HepG2 (cell line): ENCODE data around the gene PKP3. TPM values are rescaled to one million over a fixed set of nuclear protein-coding genes. Genes with fewer than 3 reads are reported as not detected.
A peak's percentile ranks its signal among the peaks of the same experiment; 100 is the strongest.

Source experiments
- ARID3A ChIP-seq: IDR thresholded peaks from 2 replicates; pipeline ENCODE4 v1.6.1; 2012; ENCODE audit warnings: low read depth, low read length, improper control_type of control experiment
- DNMT3B ChIP-seq: conservative IDR thresholded peaks from 2 replicates; pipeline ENCODE4 v1.6.1; 2016; ENCODE audit warnings: missing biosample characterization, control low read depth
- FOXA3 ChIP-seq: IDR thresholded peaks from 2 replicates; pipeline ENCODE4 v1.6.1; 2016; ENCODE audit warnings: missing genetic modification reagents, missing compliant biosample characterization
- HNRNPL ChIP-seq: fragments of 200-400 bp; formaldehyde crosslinking; IDR thresholded peaks from 2 replicates; pipeline ENCODE4 v1.6.1; 2017; ENCODE audit warnings: mild to moderate bottlenecking, low read depth, low read length
- ISX ChIP-seq: sonication (generic); formaldehyde crosslinking; conservative IDR thresholded peaks from 2 replicates; pipeline ENCODE4 v1.5.0; 2020; ENCODE audit warnings: missing genetic modification reagents
- KDM4B ChIP-seq: sonication (generic); formaldehyde crosslinking; IDR thresholded peaks from 2 replicates; pipeline ENCODE4 v1.4.0; 2020; ENCODE audit warnings: missing genetic modification reagents
- MLLT10 ChIP-seq: sonication (generic); formaldehyde crosslinking; IDR thresholded peaks from 2 replicates; pipeline ENCODE4 v1.4.0; 2020; ENCODE audit warnings: missing genetic modification reagents
- NFATC3 ChIP-seq: sonication (generic); formaldehyde crosslinking; IDR thresholded peaks from 2 replicates; pipeline ENCODE4 v1.5.1; 2020; ENCODE audit warnings: mild to moderate bottlenecking, missing genetic modification reagents
- NR2C2 ChIP-seq: sonication (generic); formaldehyde crosslinking; IDR thresholded peaks from 2 replicates; pipeline ENCODE4 v1.4.0; 2020; ENCODE audit warnings: missing genetic modification reagents, mild to moderate bottlenecking, moderate library complexity, borderline replicate concordance
- PPARG ChIP-seq: conservative IDR thresholded peaks from 2 replicates; pipeline ENCODE4 v1.6.1; 2016; ENCODE audit warnings: missing biosample characterization, missing genetic modification reagents
- RFXAP ChIP-seq: sonication (generic); formaldehyde crosslinking; IDR thresholded peaks from 2 replicates; pipeline ENCODE4 v1.4.0; 2020; ENCODE audit warnings: missing genetic modification reagents, borderline replicate concordance
- SALL2 ChIP-seq: sonication (generic); formaldehyde crosslinking; IDR thresholded peaks from 2 replicates; pipeline ENCODE4 v1.8.1; 2023; ENCODE audit warnings: mild to moderate bottlenecking, missing genetic modification reagents, inconsistent platforms
- SMARCE1 ChIP-seq: fragments of 450-650 bp; IDR thresholded peaks from 2 replicates; pipeline ENCODE4 v1.6.1; 2017; ENCODE audit warnings: borderline replicate concordance
- THAP11 ChIP-seq: IDR thresholded peaks from 2 replicates; pipeline ENCODE4 v1.6.1; 2016; ENCODE audit warnings: missing biosample characterization, missing genetic modification reagents
- ZNF205 ChIP-seq: IDR thresholded peaks from 2 replicates; pipeline ENCODE4 v1.6.1; 2018; ENCODE audit warnings: missing biosample characterization, missing genetic modification reagents
- ZNF329 ChIP-seq: sonication (generic); formaldehyde crosslinking; IDR thresholded peaks from 2 replicates; pipeline ENCODE4 v1.9.0; 2021; ENCODE audit warnings: low read depth, mild to moderate bottlenecking, missing genetic modification reagents
- ZNF512 ChIP-seq: sonication (generic); formaldehyde crosslinking; IDR thresholded peaks from 2 replicates; pipeline ENCODE4 v1.4.0; 2020; ENCODE audit warnings: mild to moderate bottlenecking, missing genetic modification reagents
- ZSCAN31 ChIP-seq: sonication (generic); formaldehyde crosslinking; IDR thresholded peaks from 2 replicates; pipeline ENCODE4 v1.5.0; 2020; ENCODE audit warnings: low read depth, mild to moderate bottlenecking, missing genetic modification reagents
- polyA plus RNA-seq, 8 experiments: library from polyadenylated mRNA; depleted of rRNA in 3 of 8; stranded (reverse) in 7 of 8; unstranded in 1 of 8; fragments of >200 nt; fragmentation: Illumina TruSeq in 4 of 8; extraction: Trizol in 4 of 8; gene quantifications; 2 replicates each; pipeline versions ENCODE4 v1.2.1 to v1.2.3, GENCODE V29; 2011 to 2016; ENCODE audit warnings: low read depth in 4 of 8, missing spikeins in 1 of 8, mixed read lengths in 1 of 8; ENCODE audit not compliant: insufficient read depth in 1 of 8
- total RNA-seq, 5 experiments: library from RNA; depleted of rRNA; stranded (reverse); fragments of >200 nt; fragmentation: Illumina TruSeq; extraction: Trizol; gene quantifications; 2 replicates each; pipeline ENCODE4 v1.2.3, GENCODE V29; 2016; ENCODE audit warnings: low read depth in 1 of 5
- TF ChIP-seq, protein P1 (sequence below): sonication (generic); formaldehyde crosslinking; IDR thresholded peaks from 2 replicates; pipeline ENCODE4 v1.4.0; 2020; ENCODE audit warnings: missing genetic modification reagents
- TF ChIP-seq, protein P2 (sequence below): sonication (generic); IDR thresholded peaks from 2 replicates; pipeline ENCODE4 v1.6.1; 2016; ENCODE audit warnings: low read depth, borderline replicate concordance

The PKP3 gene
- total and polyA plus RNA-seq, 2 of the 13 experiments (the other 11 are each of a cell fraction or from before 2014, with no cell fraction given), result 18.0 to 28.7 TPM

DNA sequence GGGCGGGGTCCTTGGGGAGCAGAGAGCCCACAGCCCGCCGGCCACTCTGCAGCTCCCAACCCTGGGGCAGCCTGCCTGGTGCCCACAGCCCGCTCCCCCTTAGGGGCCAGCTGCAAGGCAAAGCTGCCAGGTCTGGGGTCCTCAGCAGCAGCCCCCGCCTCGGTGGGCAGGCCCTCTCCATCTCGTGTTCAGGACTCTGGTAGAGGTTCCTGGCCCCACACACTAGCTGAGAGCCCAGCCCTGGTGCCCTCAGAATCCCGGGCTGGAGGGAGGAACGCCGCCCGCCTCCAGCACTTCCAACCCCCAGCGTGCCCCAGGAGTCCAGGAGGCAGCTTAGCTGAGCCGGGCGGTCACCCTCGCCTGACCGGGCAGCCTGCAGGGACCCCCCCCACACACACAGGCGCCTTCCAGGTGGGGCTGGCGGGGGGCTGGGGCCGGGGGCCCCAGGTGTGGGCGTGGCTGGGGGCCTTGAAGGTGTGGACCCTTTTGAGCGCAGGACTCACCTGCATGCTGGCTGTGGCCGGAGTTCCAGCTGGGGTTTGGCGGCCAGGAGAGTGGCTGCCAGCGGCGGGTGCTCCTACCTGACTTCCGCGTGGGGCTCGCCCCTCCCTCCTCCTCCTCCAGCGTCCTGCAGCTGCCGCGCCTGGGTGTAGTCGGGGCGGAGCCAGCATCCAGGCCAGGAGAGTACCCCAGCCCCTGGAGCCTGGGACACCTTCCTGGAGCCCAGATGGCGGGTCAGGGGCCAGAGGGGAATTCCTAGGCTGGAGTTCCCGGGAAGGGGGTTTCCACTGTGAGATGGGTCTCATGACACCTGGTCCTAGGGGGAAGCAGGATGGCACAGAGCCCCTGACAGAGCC, 47.6 kb downstream of the PKP3 start, which contains the start of gene ANO9 (continued):
- TF ChIP-seq THAP11 (CRISPR knock-in tag), result 0 out of 2 replicates have a peak, but pooled peaks have one; percentile 36
- TF ChIP-seq SALL2 (CRISPR knock-in tag), result no peak
- TF ChIP-seq, protein P1, sequence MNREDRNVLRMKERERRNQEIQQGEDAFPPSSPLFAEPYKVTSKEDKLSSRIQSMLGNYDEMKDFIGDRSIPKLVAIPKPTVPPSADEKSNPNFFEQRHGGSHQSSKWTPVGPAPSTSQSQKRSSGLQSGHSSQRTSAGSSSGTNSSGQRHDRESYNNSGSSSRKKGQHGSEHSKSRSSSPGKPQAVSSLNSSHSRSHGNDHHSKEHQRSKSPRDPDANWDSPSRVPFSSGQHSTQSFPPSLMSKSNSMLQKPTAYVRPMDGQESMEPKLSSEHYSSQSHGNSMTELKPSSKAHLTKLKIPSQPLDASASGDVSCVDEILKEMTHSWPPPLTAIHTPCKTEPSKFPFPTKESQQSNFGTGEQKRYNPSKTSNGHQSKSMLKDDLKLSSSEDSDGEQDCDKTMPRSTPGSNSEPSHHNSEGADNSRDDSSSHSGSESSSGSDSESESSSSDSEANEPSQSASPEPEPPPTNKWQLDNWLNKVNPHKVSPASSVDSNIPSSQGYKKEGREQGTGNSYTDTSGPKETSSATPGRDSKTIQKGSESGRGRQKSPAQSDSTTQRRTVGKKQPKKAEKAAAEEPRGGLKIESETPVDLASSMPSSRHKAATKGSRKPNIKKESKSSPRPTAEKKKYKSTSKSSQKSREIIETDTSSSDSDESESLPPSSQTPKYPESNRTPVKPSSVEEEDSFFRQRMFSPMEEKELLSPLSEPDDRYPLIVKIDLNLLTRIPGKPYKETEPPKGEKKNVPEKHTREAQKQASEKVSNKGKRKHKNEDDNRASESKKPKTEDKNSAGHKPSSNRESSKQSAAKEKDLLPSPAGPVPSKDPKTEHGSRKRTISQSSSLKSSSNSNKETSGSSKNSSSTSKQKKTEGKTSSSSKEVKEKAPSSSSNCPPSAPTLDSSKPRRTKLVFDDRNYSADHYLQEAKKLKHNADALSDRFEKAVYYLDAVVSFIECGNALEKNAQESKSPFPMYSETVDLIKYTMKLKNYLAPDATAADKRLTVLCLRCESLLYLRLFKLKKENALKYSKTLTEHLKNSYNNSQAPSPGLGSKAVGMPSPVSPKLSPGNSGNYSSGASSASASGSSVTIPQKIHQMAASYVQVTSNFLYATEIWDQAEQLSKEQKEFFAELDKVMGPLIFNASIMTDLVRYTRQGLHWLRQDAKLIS (CRISPR knock-in tag), result no peak
- no peak for TF ChIP-seq MLLT10 (CRISPR knock-in tag)
- TF ChIP-seq ZNF512 (CRISPR knock-in tag), result no peak
- no peak for TF ChIP-seq SMARCE1
- no peak for TF ChIP-seq KDM4B (CRISPR knock-in tag)
- no peak for TF ChIP-seq ZNF329 (CRISPR knock-in tag)
- no peak for TF ChIP-seq DNMT3B
- peak; percentile 65; the same call in 1 of the 2 replicates for TF ChIP-seq HNRNPL
- no peak for TF ChIP-seq PPARG (CRISPR knock-in tag)
- no peak for TF ChIP-seq ZNF205 (CRISPR knock-in tag)
- no peak for TF ChIP-seq ISX (CRISPR knock-in tag)
- no peak for TF ChIP-seq ARID3A
- no peak for TF ChIP-seq RFXAP
- TF ChIP-seq FOXA3 (CRISPR knock-in tag), result no peak
- TF ChIP-seq NR2C2 (CRISPR knock-in tag), result no peak
- TF ChIP-seq ZSCAN31, result no peak
- no peak for TF ChIP-seq NFATC3
- TF ChIP-seq, protein P2, sequence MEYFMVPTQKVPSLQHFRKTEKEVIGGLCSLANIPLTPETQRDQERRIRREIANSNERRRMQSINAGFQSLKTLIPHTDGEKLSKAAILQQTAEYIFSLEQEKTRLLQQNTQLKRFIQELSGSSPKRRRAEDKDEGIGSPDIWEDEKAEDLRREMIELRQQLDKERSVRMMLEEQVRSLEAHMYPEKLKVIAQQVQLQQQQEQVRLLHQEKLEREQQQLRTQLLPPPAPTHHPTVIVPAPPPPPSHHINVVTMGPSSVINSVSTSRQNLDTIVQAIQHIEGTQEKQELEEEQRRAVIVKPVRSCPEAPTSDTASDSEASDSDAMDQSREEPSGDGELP, result peak; percentile 41; the same call in 1 of the 2 replicates
